HepG2 (cell line): ENCODE measurements around the gene TEF. TPM values are rescaled to one million over a fixed set of nuclear protein-coding genes. Genes with fewer than 3 reads are reported as not detected.
A peak's percentile ranks its signal among the peaks of the same experiment; 100 is the strongest.

Experiments used
- ATAC-seq: fragments of 200-7000 bp; cut with Tn5 transposase; 3 replicates; pipeline ENCODE4 v1.9.1; 2020; ENCODE audit warnings: mild to moderate bottlenecking, moderate library complexity
- BruUV-seq: library from RNA; stranded (reverse); fragments of 400-500 nt; replicated peaks from 2 replicates; lab custom pipeline; 2021; lab: Mats Ljungman, UMichigan
- CTCF ChIA-PET: fragments of 300-600 bp; formaldehyde crosslinking; extraction: SDS; loops from one replicate; lab custom pipeline; 2021; ENCODE audit warnings: low total read pairs, inconsistent platforms, low intra/inter-chr PET ratio; lab: Yijun Ruan, JAX
- POLR2A ChIA-PET: fragments of 350-600 bp; sonication (Branson Sonifier 250); formaldehyde crosslinking; loops from one replicate; lab custom pipeline; 2020; ENCODE audit warnings: antibody characterized with exemption, inconsistent platforms; lab: Yijun Ruan, JAX
- DNase-seq: peaks from one replicate; pipeline ENCODE4 v3.0.0-alpha.2; 2015; ENCODE audit warnings: low spot score
- FAIRE-seq: peaks from 3 replicates; lab custom pipeline; 2011; peaks lifted over from hg19 to GRCh38; lab: Jason Lieb, UNC
- H2AFZ ChIP-seq: one replicate; pipeline ENCODE4 v1.6.1; 2011; ENCODE audit warnings: low read length, inconsistent platforms
- H3K27ac ChIP-seq: fragments of 300-600 bp; 3 replicates; pipeline ENCODE4 v1.8.0; 2011; ENCODE audit warnings: mixed run types, mild to moderate bottlenecking, mixed read lengths, low read length, inconsistent platforms; ENCODE audit not compliant: insufficient read depth; ENCODE audit errors: extremely low read length
- H3K27me3 ChIP-seq, 2 experiments: fragments of 200-600 bp in 1 of 2; 2 replicates in 1 of 2; 3 replicates in 1 of 2; pipeline versions ENCODE4 v1.6.0 to v1.8.0; 2011; ENCODE audit warnings: low read length in 2 of 2, mild to moderate bottlenecking in 2 of 2, moderate library complexity in 2 of 2, inconsistent platforms in 1 of 2; ENCODE audit not compliant: insufficient read depth in 2 of 2, control insufficient read depth in 1 of 2
- H3K36me3 ChIP-seq, 2 experiments: fragments of 200-600 bp in 1 of 2; replicated peaks in 1 of 2; 2 replicates in 1 of 2; 3 replicates in 1 of 2; pipeline versions ENCODE4 v1.5.1 to v1.8.0; 2011; ENCODE audit warnings: low read length in 2 of 2, inconsistent platforms in 1 of 2; ENCODE audit not compliant: insufficient read depth in 2 of 2, control insufficient read depth in 1 of 2
- H3K4me1 ChIP-seq: 2 replicates; pipeline ENCODE4 v1.5.1; 2012; ENCODE audit warnings: low read length, inconsistent platforms; ENCODE audit not compliant: insufficient read depth
- H3K4me2 ChIP-seq: 2 replicates; pipeline ENCODE4 v1.6.0; 2011; ENCODE audit warnings: low read depth, low read length, inconsistent platforms
- H3K4me3 ChIP-seq, 3 experiments: fragments of 200-600 bp in 1 of 3; sonication (generic), shearing (Covaris generic) in 1 of 3; replicated peaks in 1 of 3; 2 replicates each; pipeline ENCODE4 v1.5.1; 2011 to 2016; ENCODE audit warnings: low read length in 3 of 3, inconsistent platforms in 2 of 3, low read depth in 2 of 3, mild to moderate bottlenecking in 2 of 3, control low read depth in 1 of 3, mixed read lengths in 1 of 3; ENCODE audit not compliant: insufficient read depth in 1 of 3
- H3K79me2 ChIP-seq: one replicate; pipeline ENCODE4 v1.6.1; 2011; ENCODE audit warnings: low read length, inconsistent platforms; ENCODE audit not compliant: insufficient read depth
- H3K9ac ChIP-seq: 2 replicates; pipeline ENCODE4 v1.6.0; 2011; ENCODE audit warnings: mild to moderate bottlenecking, low read depth, low read length, inconsistent platforms; ENCODE audit not compliant: insufficient read depth
- H3K9me3 ChIP-seq: 2 replicates; pipeline ENCODE4 v1.5.1; 2012; ENCODE audit warnings: mild to moderate bottlenecking, low read length
- H4K20me1 ChIP-seq: 2 replicates; pipeline ENCODE4 v1.6.0; 2011; ENCODE audit warnings: inconsistent platforms, mild to moderate bottlenecking, low read length, moderate library complexity; ENCODE audit not compliant: insufficient read depth
- AKAP8 ChIP-seq: sonication (generic); formaldehyde crosslinking; IDR thresholded peaks from 2 replicates; pipeline ENCODE4 v1.5.1; 2020; ENCODE audit warnings: mild to moderate bottlenecking, missing genetic modification reagents
- HNRNPL ChIP-seq: fragments of 200-400 bp; formaldehyde crosslinking; IDR thresholded peaks from 2 replicates; pipeline ENCODE4 v1.6.1; 2017; ENCODE audit warnings: mild to moderate bottlenecking, low read depth, low read length
- NONO ChIP-seq, 2 experiments: fragments of 450-650 bp in 1 of 2; sonication (generic) in 1 of 2; formaldehyde crosslinking in 1 of 2; IDR thresholded peaks in 1 of 2; conservative IDR thresholded peaks in 1 of 2; 2 replicates each; pipeline versions ENCODE4 v1.6.1 to v1.8.0; 2017 to 2022; ENCODE audit warnings: mild to moderate bottlenecking in 1 of 2, missing genetic modification reagents in 1 of 2, moderate library complexity in 1 of 2
- REL ChIP-seq: sonication (generic); formaldehyde crosslinking; conservative IDR thresholded peaks from 2 replicates; pipeline ENCODE4 v1.8.0; 2022; ENCODE audit warnings: mild to moderate bottlenecking, missing genetic modification reagents, moderate library complexity
- TBL1XR1 ChIP-seq: fragments of 150-350 bp; IDR thresholded peaks from 2 replicates; pipeline ENCODE4 v1.6.1; 2014; ENCODE audit warnings: borderline replicate concordance, low read length; ENCODE audit not compliant: partially characterized antibody
- ZBTB38 ChIP-seq: sonication (generic); formaldehyde crosslinking; IDR thresholded peaks from 2 replicates; pipeline ENCODE4 v1.5.1; 2020; ENCODE audit warnings: mild to moderate bottlenecking, missing genetic modification reagents
- ZNF558 ChIP-seq: sonication (generic); formaldehyde crosslinking; IDR thresholded peaks from 2 replicates; pipeline ENCODE4 v1.9.0; 2022; ENCODE audit warnings: mild to moderate bottlenecking, missing genetic modification reagents, borderline replicate concordance
- ZNF687 ChIP-seq: sonication (generic); formaldehyde crosslinking; IDR thresholded peaks from 2 replicates; pipeline ENCODE4 v1.5.1; 2020; ENCODE audit warnings: mild to moderate bottlenecking, missing genetic modification reagents, moderate library complexity
- WGBS: methylation state at CpG from one replicate; pipeline ENCODE4 v1.1.6; 2017; ENCODE audit warnings: low lambda C conversion rate; 5-methylcytosine and 5-hydroxymethylcytosine counted together
- in situ Hi-C: cut with HindIII; loops from 2 replicates; pipeline ENCODE4 v1.10.0; 2017; ENCODE audit warnings: low pct_unique_long_range_greater_than_20kb; ENCODE audit not compliant: extremely low pct_ligation_motif_present
- intact Hi-C: fragments of 100-400 bp; cut with micrococcal nuclease; formaldehyde crosslinking; loops from one replicate; pipeline ENCODE4 v1.10.0; 2022; ENCODE audit not compliant: unreplicated experiment
- polyA plus RNA-seq, 8 experiments: library from polyadenylated mRNA; depleted of rRNA in 3 of 8; stranded (reverse) in 7 of 8; unstranded in 1 of 8; fragments of >200 nt; fragmentation: Illumina TruSeq in 4 of 8; extraction: Trizol in 4 of 8; gene quantifications; 2 replicates each; pipeline versions ENCODE4 v1.2.1 to v1.2.3, GENCODE V29; 2011 to 2016; ENCODE audit warnings: low read depth in 4 of 8, missing spikeins in 1 of 8, mixed read lengths in 1 of 8; ENCODE audit not compliant: insufficient read depth in 1 of 8
- total RNA-seq, 5 experiments: library from RNA; depleted of rRNA; stranded (reverse); fragments of >200 nt; fragmentation: Illumina TruSeq; extraction: Trizol; gene quantifications; 2 replicates each; pipeline ENCODE4 v1.2.3, GENCODE V29; 2016; ENCODE audit warnings: low read depth in 1 of 5

Gene TEF
- total and polyA plus RNA-seq, 2 of the 13 experiments (the other 11 are each of a cell fraction or from before 2014, with no cell fraction given) = 7.6 to 11.2 TPM

- TF ChIP-seq TBL1XR1 = no peak
- TF ChIP-seq ZBTB38 (CRISPR knock-in tag) = 0 out of 2 replicates have a peak, but pooled peaks have one; percentile 15
- peak; percentile 44 for TF ChIP-seq ZNF687 (CRISPR knock-in tag)
- TF ChIP-seq REL (CRISPR knock-in tag) = no peak
- TF ChIP-seq NONO (IDR thresholded peaks at IDR 0.05) = no peak
- peak; percentile 12; the same call in 1 of the 2 replicates for TF ChIP-seq NONO (CRISPR knock-in tag; conservative IDR thresholded peaks at IDR 0.05)
- TF ChIP-seq AKAP8 (CRISPR knock-in tag) = peak; percentile 50; the same call in 1 of the 2 replicates
- peak; percentile 90 for TF ChIP-seq HNRNPL
- TF ChIP-seq ZNF558 (CRISPR knock-in tag) = no peak
- TF ChIP-seq, all 625 proteins: peak for 5
- H3K27ac ChIP-seq = no peak overlapping the region
- peaks cover 14% of the 10 kb centered on the region for H3K79me2 ChIP-seq
- H3K27me3 ChIP-seq = no peaks in the 10 kb centered on the region; a peak in 1 of 5 replicates
- POLR2A ChIA-PET = interaction anchor here (0.9 to 2.1 kb wide), 9 partner anchors 14 to 172 kb away, joined by 3 to 6 read pairs (median 4); partner anchors contain the start of genes ACO2, PHF5A, PMM1 and TEF
- DNase-seq (no peak), ATAC-seq (peak; percentile 12), FAIRE-seq (no peak)
- no peaks in the 10 kb centered on the region for H3K36me3 ChIP-seq
- BruUV-seq = no TSS peak
- H4K20me1 ChIP-seq = no peaks in the 10 kb centered on the region
- intact Hi-C loops = no loop called here
- H3K9me3 ChIP-seq = no peaks in the 10 kb centered on the region
- in situ Hi-C loops = no loop called here
- 71% methylated on average over 8 of the region's 13 CpGs for WGBS
- CTCF ChIA-PET = no interaction called here
- peaks cover 39% of the 10 kb centered on the region for H3K4me1 ChIP-seq
- no peak overlapping the region; the same call in 1 of the 2 replicates for H3K4me2 ChIP-seq
- H2AFZ ChIP-seq = no peak overlapping the region
- no peak overlapping the region for H3K4me3 ChIP-seq
- H3K9ac ChIP-seq = no peak overlapping the region
Observed at GRCh38 chr22:41417622-41418390, 36.1 kb downstream of the TEF start.
